ENCODE measurements around the gene CNNM3.
A peak's percentile ranks its signal among the peaks of the same experiment; 100 is the strongest.
"Not testable (repeated sequence)": the region's sequence is repeated elsewhere in the genome, so short reads cannot be mapped to it uniquely, and the experiment has no call there.

CNNM3 gene

DNA sequence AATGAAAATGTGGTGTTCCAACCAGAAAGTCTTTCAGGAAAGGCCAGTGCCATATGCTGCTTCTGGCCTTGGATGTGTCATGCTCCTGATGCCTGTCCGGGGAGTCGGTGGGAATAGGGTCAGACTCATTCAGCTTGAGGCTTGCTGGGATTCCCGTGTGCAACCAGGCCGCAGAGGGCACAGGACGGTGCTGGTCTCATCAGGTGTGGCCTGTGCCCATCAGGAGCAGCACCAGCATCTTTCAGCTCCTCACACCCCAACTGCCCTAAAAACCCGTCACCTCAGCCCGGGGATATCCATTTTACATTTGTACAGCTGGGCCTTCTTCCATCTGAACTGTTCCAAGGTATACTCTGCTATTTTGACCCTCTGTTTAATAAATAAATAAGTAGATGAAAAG, 13.3 kb upstream of the CNNM3 start:
- H3K4me2 ChIP-seq (ENCODE audit: low read depth, low read length, poor library complexity, severe bottlenecking) = no peak overlapping the region
- no peak overlapping the region for H3K9ac ChIP-seq (ENCODE audit: low read length)
- H3F3A ChIP-seq (ENCODE audit: insufficient read depth) = peaks cover 5% of the 10 kb centered on the region; the same call in 1 of the 2 replicates
- H3K36me3 ChIP-seq (ENCODE audit: low read length) = no peaks in the 10 kb centered on the region
- no peaks in the 10 kb centered on the region for H3K9me3 ChIP-seq (ENCODE audit: insufficient read depth, low read length)
- no peak overlapping the region for H3K4me3 ChIP-seq (ENCODE audit: insufficient read depth, low read length, poor library complexity, severe bottlenecking)
- H4K20me1 ChIP-seq (ENCODE audit: low read depth, low read length) = no peaks in the 10 kb centered on the region
- no peaks in the 10 kb centered on the region for H3K79me2 ChIP-seq (ENCODE audit: insufficient read depth, low read length)
- no peak overlapping the region for H2AFZ ChIP-seq (ENCODE audit: low read depth, low read length, severe bottlenecking)
- H3K9me2 ChIP-seq (replicated peaks; ENCODE audit: insufficient read depth, low read length) = no peaks in the 10 kb centered on the region
- H3K27me3 ChIP-seq (ENCODE audit: low read length) = no peaks in the 10 kb centered on the region
- H3K27ac ChIP-seq (ENCODE audit: low read depth, low read length) = no peak overlapping the region
- TF ChIP-seq, protein P1, sequence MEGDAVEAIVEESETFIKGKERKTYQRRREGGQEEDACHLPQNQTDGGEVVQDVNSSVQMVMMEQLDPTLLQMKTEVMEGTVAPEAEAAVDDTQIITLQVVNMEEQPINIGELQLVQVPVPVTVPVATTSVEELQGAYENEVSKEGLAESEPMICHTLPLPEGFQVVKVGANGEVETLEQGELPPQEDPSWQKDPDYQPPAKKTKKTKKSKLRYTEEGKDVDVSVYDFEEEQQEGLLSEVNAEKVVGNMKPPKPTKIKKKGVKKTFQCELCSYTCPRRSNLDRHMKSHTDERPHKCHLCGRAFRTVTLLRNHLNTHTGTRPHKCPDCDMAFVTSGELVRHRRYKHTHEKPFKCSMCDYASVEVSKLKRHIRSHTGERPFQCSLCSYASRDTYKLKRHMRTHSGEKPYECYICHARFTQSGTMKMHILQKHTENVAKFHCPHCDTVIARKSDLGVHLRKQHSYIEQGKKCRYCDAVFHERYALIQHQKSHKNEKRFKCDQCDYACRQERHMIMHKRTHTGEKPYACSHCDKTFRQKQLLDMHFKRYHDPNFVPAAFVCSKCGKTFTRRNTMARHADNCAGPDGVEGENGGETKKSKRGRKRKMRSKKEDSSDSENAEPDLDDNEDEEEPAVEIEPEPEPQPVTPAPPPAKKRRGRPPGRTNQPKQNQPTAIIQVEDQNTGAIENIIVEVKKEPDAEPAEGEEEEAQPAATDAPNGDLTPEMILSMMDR (IDR thresholded peaks at IDR 0.05; ENCODE audit: insufficient read depth, low read length, poor library complexity, severe bottlenecking) = no peak
- TF ChIP-seq EZH2phosphoT487 (conservative IDR thresholded peaks at IDR 0.05; ENCODE audit: low read length) = no peak

- Histone ChIP-seq H2AFZ (ENCODE audit: low read depth, low read length, severe bottlenecking) (no peak overlapping the region), H3K27me3 (ENCODE audit: low read length) (no peaks in the 10 kb centered on the region), H4K20me1 (ENCODE audit: low read depth, low read length) (no peaks in the 10 kb centered on the region), H3K4me2 (ENCODE audit: low read depth, low read length, poor library complexity, severe bottlenecking) (no peak overlapping the region), H3K9ac (ENCODE audit: low read length) (no peak overlapping the region), H3K9me3 (ENCODE audit: insufficient read depth, low read length) (no peaks in the 10 kb centered on the region), H3F3A (ENCODE audit: insufficient read depth) (peaks cover 5% of the 10 kb centered on the region; the same call in 1 of the 2 replicates), H3K4me3 (ENCODE audit: insufficient read depth, low read length, poor library complexity, severe bottlenecking) (no peak overlapping the region), H3K79me2 (ENCODE audit: insufficient read depth, low read length) (no peaks in the 10 kb centered on the region), H3K36me3 (ENCODE audit: low read length) (no peaks in the 10 kb centered on the region), H3K9me2 (replicated peaks; ENCODE audit: insufficient read depth, low read length) (no peaks in the 10 kb centered on the region), H3K27ac (ENCODE audit: low read depth, low read length) (no peak overlapping the region)
- TF ChIP-seq, protein P1 (IDR thresholded peaks at IDR 0.05; ENCODE audit: insufficient read depth, low read length, poor library complexity, severe bottlenecking) = no peak
- TF ChIP-seq EZH2phosphoT487 (conservative IDR thresholded peaks at IDR 0.05; ENCODE audit: low read length) = no peak
These were observed 11.1 kb upstream of the CNNM3 start for GRCh38 chr2:96804986-96805385.

- H3F3A ChIP-seq (ENCODE audit: insufficient read depth); H3K9me2 ChIP-seq (replicated peaks; ENCODE audit: insufficient read depth, low read length); H3K27me3 ChIP-seq (ENCODE audit: low read length); H3K4me3 ChIP-seq (ENCODE audit: insufficient read depth, low read length, poor library complexity, severe bottlenecking); H3K36me3 ChIP-seq (ENCODE audit: low read length); H3K79me2 ChIP-seq (ENCODE audit: insufficient read depth, low read length); H3K9me3 ChIP-seq (ENCODE audit: insufficient read depth, low read length); H4K20me1 ChIP-seq (ENCODE audit: low read depth, low read length); H3K9ac ChIP-seq (ENCODE audit: low read length): not testable (repeated sequence)
- Histone ChIP-seq H3K27ac (ENCODE audit: low read depth, low read length) (peak overlapping the region; percentile 61; the same call in 1 of the 2 replicates), H3K4me2 (ENCODE audit: low read depth, low read length, poor library complexity, severe bottlenecking) (peak overlapping the region; percentile 75), H2AFZ (ENCODE audit: low read depth, low read length, severe bottlenecking) (peak overlapping the region; percentile 94)
These were observed 10.1 kb upstream of the CNNM3 start for GRCh38 chr2:96805946-96806345.

DNA sequence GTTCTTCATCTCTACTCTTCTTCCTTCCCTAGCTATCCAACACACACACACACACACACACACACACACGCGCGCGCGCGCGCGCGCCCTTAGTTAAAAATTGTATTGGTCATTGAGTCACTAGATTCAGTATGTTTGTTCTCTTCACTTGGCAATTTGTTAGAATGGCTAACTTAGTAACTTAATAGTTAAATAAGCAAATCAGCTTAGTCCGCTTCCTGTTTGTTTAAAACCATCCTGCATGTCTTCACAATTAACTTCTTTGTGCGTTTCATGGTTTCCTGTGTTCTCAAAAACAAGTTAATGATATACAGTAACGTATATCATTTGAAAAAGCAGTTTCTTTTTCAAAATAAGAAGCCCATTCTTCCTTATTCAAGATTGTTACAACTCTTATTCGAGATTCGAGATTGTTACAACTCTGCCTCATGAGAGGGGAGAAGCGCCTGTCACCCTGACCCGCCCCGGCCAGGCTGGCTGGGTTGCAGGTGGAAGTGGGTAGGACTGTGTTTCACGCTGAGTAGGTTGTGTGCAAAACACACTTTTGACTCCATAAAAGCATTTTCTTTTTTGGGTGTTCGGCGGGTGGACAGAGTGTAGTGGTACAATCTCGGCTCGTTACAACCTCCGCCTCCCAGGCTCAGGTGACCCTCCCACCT, 9.5 kb upstream of the CNNM3 start:
- peak overlapping the region; percentile 94 for H2AFZ ChIP-seq (ENCODE audit: low read depth, low read length, severe bottlenecking)
- H3K27ac ChIP-seq (ENCODE audit: low read depth, low read length) = peak overlapping the region; percentile 61

More for the DNA sequence above, 9.5 kb upstream of the CNNM3 start:
- H3K4me3 ChIP-seq (ENCODE audit: insufficient read depth, low read length, poor library complexity, severe bottlenecking) = no peak overlapping the region
- H3K9me2 ChIP-seq (replicated peaks; ENCODE audit: insufficient read depth, low read length) = no peaks in the 10 kb centered on the region
- no peaks in the 10 kb centered on the region for H3K79me2 ChIP-seq (ENCODE audit: insufficient read depth, low read length)
- TF ChIP-seq EZH2phosphoT487 (conservative IDR thresholded peaks at IDR 0.05; ENCODE audit: low read length) = no peak
- TF ChIP-seq, protein P1 (IDR thresholded peaks at IDR 0.05; ENCODE audit: insufficient read depth, low read length, poor library complexity, severe bottlenecking) = no peak
- H3K4me2 ChIP-seq (ENCODE audit: low read depth, low read length, poor library complexity, severe bottlenecking) = peak overlapping the region; percentile 75
- no peaks in the 10 kb centered on the region for H3K27me3 ChIP-seq (ENCODE audit: low read length)
- no peaks in the 10 kb centered on the region for H3K9me3 ChIP-seq (ENCODE audit: insufficient read depth, low read length)
- peaks cover 5% of the 10 kb centered on the region; the same call in 1 of the 2 replicates for H3F3A ChIP-seq (ENCODE audit: insufficient read depth)
- H3K9ac ChIP-seq (ENCODE audit: low read length) = peak overlapping the region; percentile 14; the same call in 1 of the 2 replicates
- H3K36me3 ChIP-seq (ENCODE audit: low read length) = no peaks in the 10 kb centered on the region
- no peaks in the 10 kb centered on the region for H4K20me1 ChIP-seq (ENCODE audit: low read depth, low read length)
